HG03432 (cell line): ENCODE data around the gene MSL1.

ENCODE experiments used
- ATAC-seq: cut with Tn5 transposase; IDR thresholded peaks from one replicate; pipeline ENCODE4 v1.9.1; 2021; ENCODE audit warnings: mild to moderate bottlenecking, moderate library complexity; ENCODE audit not compliant: unreplicated experiment

The MSL1 gene

GRCh38 chr17:40090237-40091119 is 31.3 kb upstream of the MSL1 start:
- ATAC-seq, result no peak

GRCh38 chr17:40091691-40092397 is 29.9 kb upstream of the MSL1 start:
- ATAC-seq, result no peak

- ATAC-seq, result no peak
These were observed 29.2 kb upstream of the MSL1 start for GRCh38 chr17:40092581-40092980.

GRCh38 chr17:40093005-40093579 is 28.7 kb upstream of the MSL1 start:
- ATAC-seq, result no peak

- no peak for ATAC-seq
These were observed 28.1 kb upstream of the MSL1 start for GRCh38 chr17:40093580-40094201.

- no peak for ATAC-seq
These were observed 26.9 kb upstream of the MSL1 start for GRCh38 chr17:40094874-40095273.

- no peak for ATAC-seq
These were observed 26.3 kb upstream of the MSL1 start for GRCh38 chr17:40095351-40095943.

- ATAC-seq, result peak; percentile 47
These were observed 25.6 kb upstream of the MSL1 start for GRCh38 chr17:40095944-40096791.

GRCh38 chr17:40097087-40097486 is 24.7 kb upstream of the MSL1 start:
- ATAC-seq, result no peak

- ATAC-seq, result no peak
These were observed 23.6 kb upstream of the MSL1 start for GRCh38 chr17:40097931-40098845.

GRCh38 chr17:40098846-40099618 is 22.7 kb upstream of the MSL1 start:
- peak; percentile 68 for ATAC-seq

- no peak for ATAC-seq
These were observed 22.0 kb upstream of the MSL1 start for GRCh38 chr17:40099619-40100418.

- no peak for ATAC-seq
These were observed 21.4 kb upstream of the MSL1 start, which contains the start of gene NR1D1 for GRCh38 chr17:40100419-40100668. Gene NR1D1 (minus strand): TSS chr17:40100589. CDS start chr17:40100094, 495 bp downstream.

GRCh38 chr17:40100669-40101366 is 21.0 kb upstream of the MSL1 start:
- no peak for ATAC-seq

GRCh38 chr17:40101367-40102210 is 20.2 kb upstream of the MSL1 start:
- no peak for ATAC-seq

GRCh38 chr17:40103071-40103661 is 18.6 kb upstream of the MSL1 start:
- ATAC-seq, result no peak
